Right forelimb (tissue), 1 donor: ENCODE results near the gene DPEP3.
"Not testable (repeated sequence)": the region's sequence is repeated elsewhere in the genome, so short reads cannot be mapped to it uniquely, and the experiment has no call there.

ENCODE experiments used
- DNase-seq: peaks from one replicate; pipeline ENCODE4 v3.0.0-alpha.2; 2018

Gene DPEP3

GRCh38 chr16:67979955-67980678 lies at the start of gene DPEP3:
TSS of gene DPEP3 (minus strand) at chr16:67980499. CDS start at chr16:67980380, 119 bp downstream.
- no peak for DNase-seq

DNA sequence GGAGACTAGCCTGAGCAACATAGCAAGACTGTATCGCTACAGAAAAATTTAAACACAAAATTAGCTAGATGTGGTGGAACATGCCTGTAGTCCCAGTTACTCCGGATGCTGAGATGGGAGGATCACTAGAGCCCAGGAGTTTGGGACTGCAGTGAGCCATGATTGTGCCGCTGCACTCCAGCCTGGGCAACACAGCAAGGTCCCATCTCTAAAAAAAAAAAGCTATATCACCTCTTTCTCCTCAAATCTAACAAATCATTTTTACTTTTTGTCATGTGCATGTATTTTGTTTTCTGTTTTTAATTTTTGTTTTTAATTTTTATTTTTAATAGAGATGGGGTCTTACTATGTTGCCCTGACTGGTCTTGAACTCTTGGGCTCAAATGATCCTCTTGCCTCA lies 48.7 kb upstream of the DPEP3 start:
- no peak for DNase-seq

GRCh38 chr16:68022728-68023537 lies 42.6 kb upstream of the DPEP3 start, which contains the start of the genes DDX28 and DUS2:
TSS of gene DDX28 (minus strand) at chr16:68023232. CDS start at chr16:68023202, 30 bp downstream.
TSS of gene DUS2 (plus strand) at chr16:68023284. CDS start at chr16:68038024, 14,740 bp downstream.
- DNase-seq: peak; percentile 97

DNA sequence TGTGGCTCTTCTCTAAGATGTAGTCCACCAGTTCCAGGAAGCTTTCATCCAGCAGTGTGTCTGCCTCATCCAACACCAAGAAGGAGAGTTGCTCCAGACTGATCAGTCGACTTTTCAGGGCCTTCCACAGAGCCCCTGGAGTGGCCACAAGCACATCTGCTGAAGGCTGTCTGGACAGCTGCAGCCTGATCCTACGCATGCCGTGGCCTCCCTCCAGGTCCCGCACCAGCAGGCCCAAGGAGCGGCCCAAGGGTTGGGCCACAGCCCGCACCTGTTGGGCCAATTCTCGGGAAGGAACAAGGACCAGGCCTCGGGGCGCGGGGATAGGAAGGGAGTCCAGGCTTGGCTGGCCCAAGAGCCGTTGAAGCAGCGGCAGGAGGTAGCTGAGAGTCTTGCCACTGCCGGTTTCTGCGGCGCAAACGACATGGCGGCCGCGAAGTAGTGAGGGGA lies 42.0 kb upstream of the DPEP3 start:
- DNase-seq: no peak

GRCh38 chr16:68021490-68021889 lies 41.2 kb upstream of the DPEP3 start:
- DNase-seq: no peak

DNA sequence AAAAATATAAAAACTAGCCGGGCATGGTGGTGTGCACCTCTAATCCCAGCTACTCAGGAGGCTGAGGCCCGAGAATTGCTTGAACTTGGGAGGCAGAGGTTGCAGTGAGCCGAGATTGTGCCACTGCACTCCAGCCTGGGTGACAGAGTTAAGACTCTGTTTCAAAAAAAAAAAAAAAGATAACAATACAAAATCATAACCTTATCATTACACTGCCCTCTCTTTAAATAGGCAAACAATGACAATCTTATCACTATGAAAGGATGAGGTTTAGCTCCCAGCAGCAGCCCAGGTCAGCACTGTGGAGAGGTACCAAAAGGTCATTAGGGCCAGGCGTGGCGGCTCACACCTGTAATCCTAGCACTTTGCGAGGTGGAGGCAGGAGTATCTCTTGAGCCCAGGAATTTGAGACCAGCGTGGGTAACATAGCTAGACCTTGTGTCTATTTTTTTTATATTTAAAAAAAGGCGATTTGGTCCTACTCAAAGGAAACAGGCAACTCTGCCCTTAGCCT lies 38.9 kb upstream of the DPEP3 start:
- DNase-seq: no peak

GRCh38 chr16:68015681-68016080 lies 35.4 kb upstream of the DPEP3 start, which contains the start of gene DPEP2NB:
TSS of gene DPEP2NB (minus strand) at chr16:68015911. CDS start at chr16:68015770, 141 bp downstream.
- no peak for DNase-seq

GRCh38 chr16:68013440-68013839 lies 33.1 kb upstream of the DPEP3 start:
- DNase-seq: no peak

- DNase-seq: not testable (repeated sequence)
Measured at GRCh38 chr16:68009872-68010271, 29.6 kb upstream of the DPEP3 start.

DNA sequence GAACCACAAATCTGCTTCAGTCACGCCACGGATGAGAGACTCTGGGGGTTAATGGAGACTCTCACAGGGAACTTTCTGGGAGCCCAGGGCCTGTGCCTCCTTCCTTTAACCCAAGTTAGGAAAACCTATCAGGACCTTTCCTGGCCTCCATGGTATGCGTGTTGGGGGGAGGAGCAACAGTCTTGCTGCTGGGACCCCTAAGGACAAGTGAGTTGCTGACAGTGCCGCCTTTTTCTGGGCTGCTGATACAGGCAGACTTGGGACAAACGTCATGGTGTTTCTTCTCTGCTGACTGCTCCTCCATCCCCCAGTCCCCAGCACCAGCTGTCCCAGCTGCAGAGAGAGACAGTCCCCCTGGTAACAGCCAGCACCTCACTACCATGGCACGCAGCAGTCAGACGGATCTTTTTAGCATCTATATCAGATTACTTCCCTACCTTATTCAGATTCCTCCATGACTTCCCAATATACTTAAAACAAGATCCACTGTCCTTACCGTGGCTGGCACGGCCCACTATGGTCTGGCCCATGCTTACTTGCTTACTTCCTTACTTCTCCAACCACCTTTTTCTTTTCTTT lies 28.9 kb upstream of the DPEP3 start:
- DNase-seq: no peak

DNA sequence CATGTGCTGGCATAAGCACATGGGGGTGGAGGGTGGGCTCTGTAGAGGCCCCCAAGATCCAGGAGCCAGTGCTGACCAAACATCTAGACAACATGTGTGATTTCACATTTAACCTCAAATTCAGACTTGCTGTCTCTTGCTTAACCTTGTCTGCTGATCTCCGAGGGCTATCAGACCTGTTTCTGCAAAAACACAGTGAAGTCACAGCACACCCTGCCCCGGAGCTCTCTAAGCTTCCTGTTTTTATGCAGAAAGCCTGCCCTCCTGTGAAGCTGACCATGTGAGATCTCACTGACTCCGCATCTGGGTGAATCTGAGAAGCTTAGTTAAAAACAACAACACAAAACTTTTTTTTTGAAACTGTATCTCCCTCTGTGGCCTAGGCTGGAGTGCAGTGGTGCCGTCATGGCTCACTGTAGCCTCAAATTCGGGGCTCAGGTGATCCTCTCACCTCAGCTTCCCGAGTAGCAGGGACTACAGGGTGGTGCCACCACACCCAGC lies 25.5 kb upstream of the DPEP3 start:
- DNase-seq: no peak

DNA sequence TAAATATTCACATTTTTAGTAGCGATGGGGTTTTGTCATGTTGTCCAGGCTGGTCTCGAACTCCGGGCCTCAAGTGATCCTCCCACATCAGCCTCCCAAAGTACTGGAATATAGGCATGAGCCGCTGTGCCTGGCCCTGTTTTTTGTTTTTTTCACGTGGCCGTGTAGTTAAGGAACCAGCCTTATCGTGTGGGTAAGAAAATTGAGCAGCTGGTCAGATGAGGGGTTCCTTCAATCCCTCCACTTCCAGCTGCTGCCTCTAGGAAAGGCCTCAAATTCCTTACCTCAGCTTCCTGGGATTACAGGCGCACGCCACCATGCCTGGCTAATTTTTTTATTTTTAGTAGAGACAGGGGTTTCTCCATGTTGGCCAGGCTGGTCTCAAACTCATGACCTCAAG lies 24.9 kb upstream of the DPEP3 start:
- DNase-seq: no peak

- no peak for DNase-seq
Measured at GRCh38 chr16:68003031-68003430, 22.7 kb upstream of the DPEP3 start.

DNA sequence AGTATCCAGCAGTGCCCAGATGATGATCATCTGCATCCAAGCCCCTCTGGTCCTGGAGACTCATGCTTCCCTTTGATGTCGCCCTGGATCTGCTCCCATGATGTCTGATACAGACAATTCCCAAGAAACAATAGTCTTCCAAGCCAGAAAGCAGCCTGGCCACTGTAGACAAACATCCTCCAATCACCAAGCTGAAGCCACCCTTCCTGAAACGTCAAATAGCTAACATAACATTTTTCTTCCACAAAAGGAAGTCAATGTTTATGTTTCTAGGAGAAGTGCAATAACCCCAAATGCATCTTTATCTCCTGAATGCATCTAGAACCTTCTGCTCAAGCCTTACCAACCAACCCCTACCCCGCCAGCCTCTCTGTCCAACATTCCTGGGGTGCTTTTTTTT lies 20.2 kb upstream of the DPEP3 start:
- no peak for DNase-seq

- DNase-seq: no peak
Measured at GRCh38 chr16:67999985-68000384, 19.7 kb upstream of the DPEP3 start.

DNA sequence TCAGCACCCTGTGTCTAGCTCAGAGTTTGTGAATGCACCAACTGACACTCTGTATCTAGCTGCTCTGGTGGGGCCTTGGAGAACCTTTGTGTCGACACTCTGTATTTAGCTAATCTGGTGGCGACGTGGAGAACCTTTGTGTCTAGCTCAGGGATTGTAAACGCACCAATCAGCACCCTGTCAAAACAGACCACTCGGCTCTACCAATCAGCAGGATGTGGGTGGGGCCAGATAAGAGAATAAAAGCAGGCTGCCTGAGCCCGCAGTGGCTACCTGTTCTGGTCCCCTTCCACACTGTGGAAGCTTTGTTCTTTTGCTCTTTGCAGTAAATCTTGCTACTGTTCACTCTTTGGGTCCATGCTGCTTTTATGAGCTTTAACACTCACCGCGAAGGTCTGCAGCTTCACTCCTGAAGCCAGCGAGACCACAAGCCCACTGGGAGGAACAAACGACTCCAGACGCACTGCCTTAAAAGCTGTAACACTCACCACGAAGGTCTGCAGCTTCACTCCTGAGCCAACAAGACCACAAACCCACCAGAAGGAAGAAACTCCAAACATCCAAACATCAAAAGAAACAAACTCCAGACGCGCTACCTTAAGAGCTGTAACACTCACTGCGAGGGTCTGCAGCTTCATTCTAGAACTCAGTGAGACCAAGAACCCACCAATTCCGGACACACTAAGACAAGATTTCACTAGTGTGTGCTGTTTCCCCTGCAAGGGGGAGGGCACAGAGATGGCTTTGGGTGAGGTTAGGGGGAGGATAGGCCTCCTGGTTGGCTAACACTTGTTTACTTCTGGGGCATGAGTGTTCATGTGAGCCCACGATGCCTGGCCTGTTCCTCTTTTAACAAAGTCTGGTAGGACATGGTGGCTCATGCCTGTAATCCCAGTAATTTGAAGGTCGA lies 18.7 kb upstream of the DPEP3 start, which contains the start of gene DPEP2:
TSS of gene DPEP2 (minus strand) at position 706 of the 910 bp plus-strand sequence. CDS start 6,272 bp downstream, outside the sequence.
- DNase-seq: not testable (repeated sequence)

GRCh38 chr16:67998231-67998778 lies 18.0 kb upstream of the DPEP3 start:
- not testable (repeated sequence) for DNase-seq

DNA sequence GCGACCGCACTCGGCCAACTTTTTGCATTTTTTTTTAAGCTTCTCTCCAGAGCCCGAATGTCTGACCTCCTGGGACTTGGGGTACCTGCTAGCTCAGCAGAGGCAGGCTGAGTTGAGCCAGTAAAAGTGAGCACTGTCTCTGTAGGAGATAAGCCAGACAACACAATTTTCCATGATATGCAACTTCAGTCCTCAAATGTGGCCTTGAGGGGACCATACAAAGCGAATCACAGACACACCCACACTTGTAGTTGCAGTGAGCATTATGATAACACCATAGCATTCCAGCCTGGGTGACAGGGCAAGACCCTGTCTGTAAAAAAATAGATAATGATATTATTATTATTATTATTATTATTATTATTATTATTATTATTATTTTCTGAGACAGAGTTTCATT lies 16.4 kb upstream of the DPEP3 start:
- no peak for DNase-seq

- DNase-seq: no peak
Measured at GRCh38 chr16:67995423-67995822, 15.1 kb upstream of the DPEP3 start.

DNA sequence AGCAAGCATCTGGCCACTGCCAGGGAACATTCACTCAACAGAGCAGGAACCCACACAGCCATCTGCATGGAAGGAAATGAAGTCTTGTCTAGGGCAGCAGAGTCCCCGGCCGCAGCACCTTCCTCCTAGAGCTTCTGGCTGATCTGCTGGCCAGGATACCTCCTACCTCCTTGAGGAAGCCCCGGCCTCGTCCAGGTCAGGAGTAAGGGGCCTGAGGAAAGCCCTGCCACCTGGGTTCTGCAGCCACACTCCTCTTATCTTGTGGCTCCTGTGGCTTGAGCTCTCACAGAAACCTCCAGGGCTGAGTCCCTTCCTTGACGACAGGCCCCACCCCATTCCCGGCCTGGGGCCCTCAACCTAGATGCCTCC lies 13.7 kb upstream of the DPEP3 start:
- DNase-seq: not testable (repeated sequence)
